ENCODE results near the gene ZNF770.

DNA sequence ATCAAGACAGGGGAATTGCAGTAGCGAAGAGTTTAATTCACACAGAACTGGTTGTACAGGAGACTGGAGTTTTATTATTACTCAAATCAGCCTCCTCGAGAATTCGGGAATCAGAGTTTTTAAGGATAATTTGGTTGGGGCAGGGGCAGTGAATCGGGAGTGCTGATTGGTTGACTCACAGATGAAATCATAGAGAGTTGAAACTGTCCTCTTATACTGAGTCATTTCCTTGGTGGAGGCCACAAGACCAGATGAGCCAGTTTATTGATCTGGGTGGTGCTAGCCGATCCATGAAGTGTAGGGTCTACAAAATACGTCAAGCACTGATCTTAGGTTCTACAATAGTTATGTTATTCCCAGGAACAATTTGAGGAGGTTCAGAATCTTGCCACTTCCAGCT, 5.3 kb upstream of the ZNF770 start:
- TF ChIP-seq, protein P1, sequence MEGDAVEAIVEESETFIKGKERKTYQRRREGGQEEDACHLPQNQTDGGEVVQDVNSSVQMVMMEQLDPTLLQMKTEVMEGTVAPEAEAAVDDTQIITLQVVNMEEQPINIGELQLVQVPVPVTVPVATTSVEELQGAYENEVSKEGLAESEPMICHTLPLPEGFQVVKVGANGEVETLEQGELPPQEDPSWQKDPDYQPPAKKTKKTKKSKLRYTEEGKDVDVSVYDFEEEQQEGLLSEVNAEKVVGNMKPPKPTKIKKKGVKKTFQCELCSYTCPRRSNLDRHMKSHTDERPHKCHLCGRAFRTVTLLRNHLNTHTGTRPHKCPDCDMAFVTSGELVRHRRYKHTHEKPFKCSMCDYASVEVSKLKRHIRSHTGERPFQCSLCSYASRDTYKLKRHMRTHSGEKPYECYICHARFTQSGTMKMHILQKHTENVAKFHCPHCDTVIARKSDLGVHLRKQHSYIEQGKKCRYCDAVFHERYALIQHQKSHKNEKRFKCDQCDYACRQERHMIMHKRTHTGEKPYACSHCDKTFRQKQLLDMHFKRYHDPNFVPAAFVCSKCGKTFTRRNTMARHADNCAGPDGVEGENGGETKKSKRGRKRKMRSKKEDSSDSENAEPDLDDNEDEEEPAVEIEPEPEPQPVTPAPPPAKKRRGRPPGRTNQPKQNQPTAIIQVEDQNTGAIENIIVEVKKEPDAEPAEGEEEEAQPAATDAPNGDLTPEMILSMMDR (conservative IDR thresholded peaks at IDR 0.05; ENCODE audit: low read length), result no peak
- no peak for TF ChIP-seq EZH2phosphoT487 (IDR thresholded peaks at IDR 0.05; ENCODE audit: borderline replicate concordance, low read depth, low read length)

All from OCI-LY7 (cell line).